ENCODE measurements around the gene RGN. TPM values are rescaled to one million over a fixed set of nuclear protein-coding genes. Genes with fewer than 3 reads are reported as not detected.
"Not testable (repeated sequence)": the region's sequence is repeated elsewhere in the genome, so short reads cannot be mapped to it uniquely, and the experiment has no call there.

Gene RGN
- total and polyA plus RNA-seq, 8 donors = 1.3 to 15.1 (median 6.8) TPM; not detected in 1

DNA sequence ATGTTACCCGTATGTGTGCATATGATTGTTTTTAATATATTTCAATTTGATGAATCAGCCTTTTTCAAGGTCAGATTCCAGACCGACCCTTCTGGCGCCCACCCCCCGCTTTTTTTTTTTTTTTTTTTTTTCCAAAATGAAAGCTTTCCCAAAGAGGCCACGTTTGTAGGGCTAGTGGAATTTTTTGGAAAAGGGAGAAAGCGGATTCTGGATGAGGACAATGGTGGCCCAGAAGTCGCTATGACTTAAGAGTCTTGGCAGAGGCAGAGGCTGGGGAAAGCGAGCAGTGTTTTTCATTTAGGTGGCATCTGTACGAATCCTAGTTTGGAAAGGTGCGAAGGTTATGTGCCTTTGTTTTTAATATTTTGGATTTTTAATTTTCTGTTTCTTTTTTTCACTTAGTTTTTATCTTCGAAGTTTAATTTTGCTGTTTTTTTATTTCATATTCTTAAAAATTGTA is 51.7 kb downstream of the RGN start:
- peak overlapping the region in 4 of 5 donors; percentile 80 to 86 (median 84) for H3K27ac ChIP-seq
- peak in 1 of 2 donors; percentile 22 for DNase-seq
- intact Hi-C loops (cut with DNase I; ENCODE audit: low total_unique reads) = no loop called here
- H3K4me1 ChIP-seq = peaks cover 0 to 9% (median 3%) of the 10 kb centered on the region in 4 donors
- H3K9me3 ChIP-seq = no peaks in the 10 kb centered on the region
- no peak for TF ChIP-seq POLR2AphosphoS5 (IDR thresholded peaks at IDR 0.05)
- TF ChIP-seq, protein P1, sequence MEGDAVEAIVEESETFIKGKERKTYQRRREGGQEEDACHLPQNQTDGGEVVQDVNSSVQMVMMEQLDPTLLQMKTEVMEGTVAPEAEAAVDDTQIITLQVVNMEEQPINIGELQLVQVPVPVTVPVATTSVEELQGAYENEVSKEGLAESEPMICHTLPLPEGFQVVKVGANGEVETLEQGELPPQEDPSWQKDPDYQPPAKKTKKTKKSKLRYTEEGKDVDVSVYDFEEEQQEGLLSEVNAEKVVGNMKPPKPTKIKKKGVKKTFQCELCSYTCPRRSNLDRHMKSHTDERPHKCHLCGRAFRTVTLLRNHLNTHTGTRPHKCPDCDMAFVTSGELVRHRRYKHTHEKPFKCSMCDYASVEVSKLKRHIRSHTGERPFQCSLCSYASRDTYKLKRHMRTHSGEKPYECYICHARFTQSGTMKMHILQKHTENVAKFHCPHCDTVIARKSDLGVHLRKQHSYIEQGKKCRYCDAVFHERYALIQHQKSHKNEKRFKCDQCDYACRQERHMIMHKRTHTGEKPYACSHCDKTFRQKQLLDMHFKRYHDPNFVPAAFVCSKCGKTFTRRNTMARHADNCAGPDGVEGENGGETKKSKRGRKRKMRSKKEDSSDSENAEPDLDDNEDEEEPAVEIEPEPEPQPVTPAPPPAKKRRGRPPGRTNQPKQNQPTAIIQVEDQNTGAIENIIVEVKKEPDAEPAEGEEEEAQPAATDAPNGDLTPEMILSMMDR (IDR thresholded peaks at IDR 0.05) = no peak
- TF ChIP-seq EP300 (IDR thresholded peaks at IDR 0.05) = no peak
- no peak for TF ChIP-seq POLR2A (IDR thresholded peaks at IDR 0.05)
- peak overlapping the region; percentile 48 to 58 (median 54) for H3K4me3 ChIP-seq
- H3K27me3 ChIP-seq = peaks cover 0 to 3% (median 0%) of the 10 kb centered on the region in 3 donors
- no peaks in the 10 kb centered on the region for H3K36me3 ChIP-seq
- 14 to 47% (median 19%) methylated on average over 11 of the region's 11 CpGs for WGBS, 5 donors

DNA sequence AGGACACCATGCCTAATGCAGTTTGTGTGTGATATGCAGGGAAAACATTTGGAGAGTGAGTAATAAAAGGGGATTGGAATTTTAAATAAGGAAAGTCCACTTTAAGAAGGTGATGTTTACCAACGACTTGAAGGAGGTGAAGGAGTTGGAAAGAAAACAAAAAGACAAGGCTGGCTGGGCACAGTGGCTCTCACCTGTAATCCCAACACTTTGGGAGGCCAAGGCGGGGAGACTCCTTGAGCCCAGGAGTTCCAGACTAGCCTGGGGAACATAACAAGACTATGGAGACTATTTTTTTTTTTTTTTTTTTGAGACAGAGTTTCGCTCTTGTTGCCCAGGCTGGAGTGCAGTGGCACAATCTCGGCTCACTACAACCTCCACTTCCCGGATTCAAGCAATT is 55.2 kb downstream of the RGN start:
- Histone ChIP-seq H3K4me3 (no peak overlapping the region), H3K36me3 (no peaks in the 10 kb centered on the region), H3K27ac (no peak overlapping the region), H3K4me1 (peaks cover 0 to 9% (median 3%) of the 10 kb centered on the region in 4 donors), H3K27me3 (peaks cover 0 to 4% (median 0%) of the 10 kb centered on the region in 3 donors), H3K9me3 (no peaks in the 10 kb centered on the region)
- no peak for TF ChIP-seq EP300 (IDR thresholded peaks at IDR 0.05)
- no peak for TF ChIP-seq POLR2AphosphoS5 (IDR thresholded peaks at IDR 0.05)
- TF ChIP-seq, protein P1 (IDR thresholded peaks at IDR 0.05) = no peak
- no peak for TF ChIP-seq POLR2A (IDR thresholded peaks at IDR 0.05)
- intact Hi-C loops (cut with DNase I; ENCODE audit: low total_unique reads) = no loop called here
- WGBS, 5 donors = 54 to 82% (median 73%) methylated on average over 2 to 5 of the region's 5 CpGs
- no peak for DNase-seq

DNA sequence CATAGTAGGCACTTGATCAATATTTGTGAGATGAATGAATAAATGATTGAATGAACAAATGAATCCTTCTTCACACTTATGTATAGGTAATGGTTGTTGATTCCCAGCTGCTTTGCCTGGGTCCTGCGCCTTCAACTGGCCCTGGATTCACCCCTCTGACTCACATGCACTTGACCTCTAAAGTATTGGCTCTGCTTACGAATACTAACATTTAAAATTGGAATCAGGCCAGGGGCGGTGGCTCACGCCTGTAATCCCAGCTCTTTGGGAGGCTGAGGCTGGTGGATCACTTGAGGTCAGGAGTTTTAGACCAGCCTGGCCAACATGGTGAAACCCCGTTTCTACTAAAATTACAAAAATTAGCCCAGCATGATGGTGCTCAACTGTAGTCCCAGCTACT is 57.4 kb downstream of the RGN start:
- H3K9me3 ChIP-seq; H3K4me1 ChIP-seq; H3K27ac ChIP-seq; intact Hi-C loops (cut with DNase I; ENCODE audit: low total_unique reads); H3K4me3 ChIP-seq; H3K27me3 ChIP-seq: not testable (repeated sequence)
- peak; percentile 21 to 32 for DNase-seq
- peaks cover 0 to 11% (median 4%) of the 10 kb centered on the region in 4 donors for H3K36me3 ChIP-seq
- 48 to 72% (median 56%) methylated on average over 5 of the region's 5 CpGs for WGBS, 5 donors

DNA sequence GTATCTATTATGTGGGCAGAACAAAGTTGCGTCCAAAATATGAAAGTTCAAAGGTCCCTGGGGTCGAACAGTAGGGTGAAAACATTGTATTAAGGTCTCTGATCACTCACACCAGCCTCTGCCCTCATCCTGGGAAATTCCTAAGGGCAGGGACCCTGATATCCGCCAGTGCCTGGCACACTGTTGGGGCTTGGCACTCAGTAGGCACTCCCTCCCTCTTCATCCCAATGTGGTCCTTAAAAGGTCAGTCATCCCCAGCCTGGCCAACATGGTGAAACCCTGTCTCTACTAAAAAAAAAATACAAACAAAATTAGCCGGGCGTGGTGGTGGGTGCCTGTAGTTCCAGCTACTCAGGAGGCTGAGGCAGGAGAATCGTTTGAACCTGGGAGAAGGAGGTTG is 59.9 kb downstream of the RGN start:
- peaks cover 0 to 4% (median 0%) of the 10 kb centered on the region in 3 donors for H3K27me3 ChIP-seq
- H3K4me1 ChIP-seq = peaks cover 0 to 5% (median under 1%) of the 10 kb centered on the region in 4 donors
- DNase-seq = no peak
- H3K9me3 ChIP-seq = no peaks in the 10 kb centered on the region
- 72 to 95% (median 80%) methylated on average over 6 of the region's 6 CpGs for WGBS, 5 donors
- H3K36me3 ChIP-seq = peaks cover 0 to 28% (median 21%) of the 10 kb centered on the region in 4 donors
- H3K4me3 ChIP-seq = no peak overlapping the region
- TF ChIP-seq, protein P1 (IDR thresholded peaks at IDR 0.05) = no peak
- no peak for TF ChIP-seq EP300 (IDR thresholded peaks at IDR 0.05)
- no peak for TF ChIP-seq POLR2A (IDR thresholded peaks at IDR 0.05)
- no peak for TF ChIP-seq POLR2AphosphoS5 (IDR thresholded peaks at IDR 0.05)
- intact Hi-C loops (cut with DNase I; ENCODE audit: low total_unique reads) = no loop called here
- no peak overlapping the region for H3K27ac ChIP-seq

Small RNA genes within 50 kb of the gene (small RNA-seq; reads per million reads assigned to genes)
- gene RNU12-2P (0 reads per million in 4 donors), gene RNU6-1189P (0 reads per million in 4 donors)

Other genes with a start within 250 kb of the RGN start
- 10 to 100 TPM in 2 of 5 donors, 1 to 10 TPM in 2, under 1 TPM in 1; 0.58 to 25.5 (median 7.5) TPM for gene RP2, start 241.4 kb upstream of the RGN start, total RNA-seq
- gene RP2, start 241.4 kb upstream of the RGN start, polyA plus RNA-seq = 1 to 10 TPM; 3.6 to 7.9 (median 5.2) TPM
- 1 to 10 TPM in 4 of 5 donors, under 1 TPM in 1; 0.58 to 9.0 (median 7.2) TPM for gene JADE3, start 166.0 kb upstream of the RGN start, total RNA-seq
- gene JADE3, start 166.0 kb upstream of the RGN start, polyA plus RNA-seq = 1 to 10 TPM; 2.3 to 6.1 (median 3.0) TPM
- 100 to 1,000 TPM in 3 of 5 donors, 10 to 100 TPM in 2; 45.3 to 408 (median 196) TPM for gene NDUFB11, start 66.3 kb downstream of the RGN start, total RNA-seq
- gene NDUFB11, start 66.3 kb downstream of the RGN start, polyA plus RNA-seq = 10 to 100 TPM; 86.0 to 97.7 (median 90.8) TPM
- gene RBM10, start 66.8 kb downstream of the RGN start, total RNA-seq = 10 to 100 TPM in 4 of 5 donors, 1 to 10 TPM in 1; 1.8 to 51.3 (median 26.8) TPM
- 10 to 100 TPM; 21.2 to 28.4 (median 22.9) TPM for gene RBM10, start 66.8 kb downstream of the RGN start, polyA plus RNA-seq
- 100 to 1,000 TPM in 3 of 5 donors, 10 to 100 TPM in 2; 66.8 to 278 (median 115) TPM for gene UBA1, start 115.4 kb downstream of the RGN start, total RNA-seq
- 10 to 100 TPM; 59.3 to 81.4 (median 63.4) TPM for gene UBA1, start 115.4 kb downstream of the RGN start, polyA plus RNA-seq
- gene CDK16, start 140.2 kb downstream of the RGN start, total RNA-seq = 100 to 1,000 TPM in 1 of 5 donors, 10 to 100 TPM in 4; 35.6 to 156 (median 57.8) TPM
- gene CDK16, start 140.2 kb downstream of the RGN start, polyA plus RNA-seq = 10 to 100 TPM; 31.2 to 50.9 (median 38.6) TPM
- 10 to 100 TPM in 4 of 5 donors, 1 to 10 TPM in 1; 6.4 to 52.3 (median 23.8) TPM for gene USP11, start 154.6 kb downstream of the RGN start, total RNA-seq
- 10 to 100 TPM; 13.9 to 20.6 (median 14.4) TPM for gene USP11, start 154.6 kb downstream of the RGN start, polyA plus RNA-seq

All from stomach (tissue), 9 donors.